Mucosa of descending colon (tissue), 3 donors: ENCODE data around the gene IZUMO1. TPM values are rescaled to one million over a fixed set of nuclear protein-coding genes. Genes with fewer than 3 reads are reported as not detected.

Source experiments
- ATAC-seq: fragments of 200-7000 bp; cut with Tn5 transposase; one replicate; pipeline ENCODE4 v1.9.1; 2020; ENCODE audit warnings: mild to moderate bottlenecking, moderate library complexity
- DNase-seq, 3 donors: peaks; one replicate each; pipeline ENCODE4 v3.0.0-alpha.2; 2020
- H3K36me3 ChIP-seq: fragments of 200-600 bp; one replicate; pipeline ENCODE4 v1.8.0; 2021; ENCODE audit warnings: low read depth, mild to moderate bottlenecking
- H3K4me1 ChIP-seq: fragments of 200-600 bp; one replicate; pipeline ENCODE4 v1.8.0; 2021; ENCODE audit warnings: low read depth, mild to moderate bottlenecking
- H3K4me3 ChIP-seq: fragments of 200-600 bp; one replicate; pipeline ENCODE4 v1.8.0; 2021; ENCODE audit warnings: mild to moderate bottlenecking
- H3K9me3 ChIP-seq: fragments of 200-600 bp; one replicate; pipeline ENCODE4 v1.8.0; 2021; ENCODE audit warnings: mild to moderate bottlenecking
- intact Hi-C, 2 donors: fragments of 100-400 bp; cut with DNase I in 1 of 2; cut with micrococcal nuclease in 1 of 2; formaldehyde crosslinking; loops; one replicate each; pipeline versions ENCODE4 v1.11.0 to v1.11.1; 2022; cut with DNase I, micrococcal nuclease
- total RNA-seq, 3 donors: library from RNA; stranded (reverse); fragmentation: NEBNext Ultra II Directional in 2 of 3; extraction: Animal tissue kit (Norgen Biotek cat#: 25700) in 2 of 3; gene quantifications; one replicate each; pipeline versions ENCODE4 v1.2.1 to v1.2.4, GENCODE V29; 2021 to 2023
- TF ChIP-seq, protein P1 (sequence below): fragments of 200-600 bp; IDR thresholded peaks from one replicate; pipeline ENCODE4 v1.8.0; 2022; ENCODE audit warnings: antibody characterized with exemption, mild to moderate bottlenecking
- donor health status: DM: no; HTN: no; CAD: no; lungs with moderate emphysema.
- donor health status: DM: no; HTN: no; CAD: no.
- donor health status: DM: no; HTN: yes; CAD: no.

The IZUMO1 gene
- total RNA-seq, 3 donors from 2014 or later, result not detected

DNA sequence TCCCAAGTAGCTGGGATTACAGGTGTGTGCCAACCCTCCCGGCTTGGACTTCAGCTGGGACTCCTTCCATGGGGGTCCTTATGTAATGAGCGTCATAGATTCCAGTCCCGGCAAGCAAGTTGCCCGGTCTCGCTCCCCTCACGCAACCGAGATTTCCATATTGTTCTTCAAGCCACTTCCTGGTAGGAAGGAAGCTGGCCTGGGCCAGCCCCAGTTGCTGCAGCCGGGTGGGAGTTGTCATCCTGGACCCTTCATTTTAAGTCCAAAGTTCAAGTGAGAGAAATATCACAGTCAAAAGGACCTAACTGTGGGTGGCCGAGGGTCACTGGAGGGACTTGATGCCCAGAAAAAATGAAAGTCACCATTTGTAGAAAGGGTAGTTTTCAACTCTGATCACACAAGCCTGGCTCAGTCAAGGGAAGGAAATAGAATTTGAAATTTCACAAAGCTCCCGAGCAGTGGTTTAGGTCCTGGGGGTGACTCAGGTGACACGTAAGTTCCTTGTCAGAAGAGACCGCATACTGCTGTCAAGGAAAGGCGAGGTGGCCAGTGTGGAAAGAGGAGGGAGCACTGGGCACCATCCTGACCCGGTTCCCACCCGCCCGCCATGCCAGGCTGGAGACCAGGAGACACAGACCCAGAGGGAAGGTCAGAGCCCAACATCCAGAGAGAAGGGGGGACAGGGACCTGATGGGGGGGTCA, 13.9 kb upstream of the IZUMO1 start:
- ATAC-seq (no peak), DNase-seq (no peak)
- intact Hi-C loops, result no loop called here
- TF ChIP-seq, protein P1, sequence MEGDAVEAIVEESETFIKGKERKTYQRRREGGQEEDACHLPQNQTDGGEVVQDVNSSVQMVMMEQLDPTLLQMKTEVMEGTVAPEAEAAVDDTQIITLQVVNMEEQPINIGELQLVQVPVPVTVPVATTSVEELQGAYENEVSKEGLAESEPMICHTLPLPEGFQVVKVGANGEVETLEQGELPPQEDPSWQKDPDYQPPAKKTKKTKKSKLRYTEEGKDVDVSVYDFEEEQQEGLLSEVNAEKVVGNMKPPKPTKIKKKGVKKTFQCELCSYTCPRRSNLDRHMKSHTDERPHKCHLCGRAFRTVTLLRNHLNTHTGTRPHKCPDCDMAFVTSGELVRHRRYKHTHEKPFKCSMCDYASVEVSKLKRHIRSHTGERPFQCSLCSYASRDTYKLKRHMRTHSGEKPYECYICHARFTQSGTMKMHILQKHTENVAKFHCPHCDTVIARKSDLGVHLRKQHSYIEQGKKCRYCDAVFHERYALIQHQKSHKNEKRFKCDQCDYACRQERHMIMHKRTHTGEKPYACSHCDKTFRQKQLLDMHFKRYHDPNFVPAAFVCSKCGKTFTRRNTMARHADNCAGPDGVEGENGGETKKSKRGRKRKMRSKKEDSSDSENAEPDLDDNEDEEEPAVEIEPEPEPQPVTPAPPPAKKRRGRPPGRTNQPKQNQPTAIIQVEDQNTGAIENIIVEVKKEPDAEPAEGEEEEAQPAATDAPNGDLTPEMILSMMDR, result no peak
- Histone ChIP-seq H3K36me3 (no peaks in the 10 kb centered on the region), H3K9me3 (no peaks in the 10 kb centered on the region), H3K4me3 (no peak overlapping the region), H3K4me1 (no peaks in the 10 kb centered on the region)

DNA sequence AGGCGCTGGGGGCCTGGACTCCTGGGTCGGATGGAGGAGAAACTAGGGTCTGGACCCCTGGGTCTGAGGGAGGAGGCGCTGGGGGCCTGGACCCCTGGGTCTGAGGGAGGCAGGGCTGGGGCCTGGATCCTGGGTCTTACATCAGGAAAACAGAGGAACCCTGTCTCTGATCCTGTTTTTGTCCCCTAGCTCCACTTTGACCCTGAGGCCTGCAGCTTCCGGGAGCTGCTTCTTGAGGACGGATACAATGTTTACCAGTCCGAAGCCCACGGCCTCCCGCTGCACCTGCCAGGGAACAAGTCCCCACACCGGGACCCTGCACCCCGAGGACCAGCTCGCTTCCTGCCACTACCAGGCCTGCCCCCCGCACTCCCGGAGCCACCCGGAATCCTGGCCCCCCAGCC, 11.0 kb upstream of the IZUMO1 start:
- DNase-seq, result no peak
- intact Hi-C loops, result no loop called here
- ATAC-seq, result no peak
- H3K36me3 ChIP-seq, result no peaks in the 10 kb centered on the region
- peaks cover 4% of the 10 kb centered on the region for H3K4me1 ChIP-seq
- TF ChIP-seq, protein P1, result no peak
- no peaks in the 10 kb centered on the region for H3K9me3 ChIP-seq
- no peak overlapping the region for H3K4me3 ChIP-seq

DNA sequence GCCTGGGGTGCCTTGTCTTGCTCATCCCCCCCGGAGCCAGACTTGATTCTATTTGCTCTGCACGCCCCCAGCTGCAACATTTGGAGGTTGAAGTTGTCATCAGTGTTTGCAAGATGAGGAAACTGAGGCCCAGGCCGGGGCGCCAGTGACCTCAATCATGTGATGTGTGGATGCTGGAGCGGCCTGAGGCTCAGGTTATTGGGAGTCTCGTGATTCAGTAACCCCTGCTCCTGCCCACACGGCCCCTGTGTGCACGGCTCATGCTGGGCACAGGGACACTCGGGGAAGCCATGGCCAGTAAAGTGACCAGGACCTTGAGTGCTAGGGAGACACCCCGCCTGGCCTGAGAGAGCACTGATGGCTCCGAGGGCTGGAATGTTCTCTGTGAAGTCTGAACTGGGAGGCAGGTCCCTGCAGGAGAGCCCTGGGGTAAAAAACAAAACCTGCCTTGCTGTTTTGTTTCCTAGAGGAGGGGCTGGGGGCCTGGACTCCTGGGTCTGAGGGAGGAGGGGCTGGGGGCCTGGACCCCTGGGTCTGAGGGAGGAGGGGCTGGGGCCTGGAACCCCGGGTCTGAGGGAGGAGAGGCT, 10.5 kb upstream of the IZUMO1 start:
- TF ChIP-seq, protein P1, result no peak
- ATAC-seq (no peak), DNase-seq (no peak)
- H3K9me3 ChIP-seq, result no peaks in the 10 kb centered on the region
- H3K4me1 ChIP-seq, result peaks cover 8% of the 10 kb centered on the region
- no peak overlapping the region for H3K4me3 ChIP-seq
- intact Hi-C loops, result no loop called here
- no peaks in the 10 kb centered on the region for H3K36me3 ChIP-seq

DNA sequence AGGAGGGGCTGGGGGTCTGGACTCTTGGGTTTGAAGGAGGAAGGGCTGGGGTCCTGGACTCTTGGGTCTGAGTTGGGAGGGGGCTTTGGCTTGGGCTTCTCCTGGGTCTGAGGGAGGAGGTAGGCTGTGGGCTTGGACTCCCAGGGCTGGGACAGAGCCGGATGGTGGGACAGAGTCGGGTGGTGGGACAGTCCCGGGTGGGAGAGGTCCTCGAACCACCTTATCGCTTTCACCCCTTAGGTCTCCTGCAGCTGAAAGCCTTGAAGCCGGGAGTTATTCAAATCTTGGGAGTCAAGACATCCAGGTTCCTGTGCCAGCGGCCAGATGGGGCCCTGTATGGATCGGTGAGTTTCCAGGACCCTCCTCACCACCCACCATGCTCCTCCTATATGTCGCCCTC, 10.0 kb upstream of the IZUMO1 start:
- TF ChIP-seq, protein P1, result no peak
- Histone ChIP-seq H3K4me1 (peaks cover 10% of the 10 kb centered on the region), H3K36me3 (no peaks in the 10 kb centered on the region), H3K9me3 (no peaks in the 10 kb centered on the region), H3K4me3 (no peak overlapping the region)
- ATAC-seq (no peak), DNase-seq (no peak)
- intact Hi-C loops, result no loop called here

DNA sequence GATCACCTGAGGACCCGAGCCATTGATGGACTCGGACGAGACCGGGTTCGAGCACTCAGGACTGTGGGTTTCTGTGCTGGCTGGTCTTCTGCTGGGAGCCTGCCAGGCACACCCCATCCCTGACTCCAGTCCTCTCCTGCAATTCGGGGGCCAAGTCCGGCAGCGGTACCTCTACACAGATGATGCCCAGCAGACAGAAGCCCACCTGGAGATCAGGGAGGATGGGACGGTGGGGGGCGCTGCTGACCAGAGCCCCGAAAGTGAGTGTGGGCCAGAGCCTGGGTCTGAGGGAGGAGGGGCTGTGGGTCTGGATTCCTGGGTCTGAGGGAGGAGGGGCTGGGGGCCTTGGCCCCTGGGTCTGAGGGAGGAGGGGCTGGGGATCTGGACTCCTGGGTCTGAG, 9.5 kb upstream of the IZUMO1 start:
- DNase-seq (no peak), ATAC-seq (no peak)
- no peaks in the 10 kb centered on the region for H3K36me3 ChIP-seq
- intact Hi-C loops, result no loop called here
- H3K4me3 ChIP-seq, result no peak overlapping the region
- TF ChIP-seq, protein P1, result no peak
- H3K4me1 ChIP-seq, result peaks cover 10% of the 10 kb centered on the region
- H3K9me3 ChIP-seq, result no peaks in the 10 kb centered on the region
